NOMO-1 treated with dmso at 0.1 percent for 144 hours (cell line): ENCODE measurements around the gene MARK3.

Experiments used
- DNase-seq: peaks from one replicate; lab custom pipeline; 2025; ENCODE audit not compliant: unreplicated experiment; lab: John Stamatoyannopoulos, UW

Gene MARK3

DNA sequence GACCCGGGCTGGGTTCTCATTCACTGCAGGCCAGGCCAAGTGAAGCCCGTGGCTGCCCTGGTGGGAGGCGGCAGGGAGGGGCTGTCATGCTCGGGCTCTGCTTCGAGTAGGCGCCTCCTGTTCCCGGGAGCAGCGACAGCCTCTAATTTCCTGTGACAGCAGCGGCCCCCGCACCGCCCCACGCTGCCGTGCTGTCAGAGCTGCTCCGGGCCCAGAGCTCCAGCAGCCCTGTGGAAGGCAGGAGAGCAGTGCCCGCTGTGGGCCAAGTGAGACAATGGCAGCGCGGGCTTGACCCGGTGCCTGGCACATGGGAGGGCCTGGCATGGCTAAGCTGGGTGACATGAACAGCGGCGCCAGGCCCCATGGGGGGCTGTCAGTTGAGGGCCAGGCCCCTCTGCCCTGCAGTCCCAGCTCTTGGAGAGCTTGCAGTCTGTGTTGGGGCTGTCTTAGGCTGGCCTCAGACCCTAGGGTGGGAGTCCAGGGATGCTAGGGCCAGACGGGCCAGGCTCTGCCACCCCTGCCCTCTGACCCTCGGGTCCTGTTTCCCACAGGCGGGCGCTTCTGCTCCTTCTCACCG lies 148.9 kb downstream of the MARK3 start:
- DNase-seq, result no peak

- DNase-seq, result no peak
Observed at GRCh38 chr14:103534576-103535061, 149.4 kb downstream of the MARK3 start.

- no peak for DNase-seq
Observed at GRCh38 chr14:103535081-103535890, 150.1 kb downstream of the MARK3 start.

DNA sequence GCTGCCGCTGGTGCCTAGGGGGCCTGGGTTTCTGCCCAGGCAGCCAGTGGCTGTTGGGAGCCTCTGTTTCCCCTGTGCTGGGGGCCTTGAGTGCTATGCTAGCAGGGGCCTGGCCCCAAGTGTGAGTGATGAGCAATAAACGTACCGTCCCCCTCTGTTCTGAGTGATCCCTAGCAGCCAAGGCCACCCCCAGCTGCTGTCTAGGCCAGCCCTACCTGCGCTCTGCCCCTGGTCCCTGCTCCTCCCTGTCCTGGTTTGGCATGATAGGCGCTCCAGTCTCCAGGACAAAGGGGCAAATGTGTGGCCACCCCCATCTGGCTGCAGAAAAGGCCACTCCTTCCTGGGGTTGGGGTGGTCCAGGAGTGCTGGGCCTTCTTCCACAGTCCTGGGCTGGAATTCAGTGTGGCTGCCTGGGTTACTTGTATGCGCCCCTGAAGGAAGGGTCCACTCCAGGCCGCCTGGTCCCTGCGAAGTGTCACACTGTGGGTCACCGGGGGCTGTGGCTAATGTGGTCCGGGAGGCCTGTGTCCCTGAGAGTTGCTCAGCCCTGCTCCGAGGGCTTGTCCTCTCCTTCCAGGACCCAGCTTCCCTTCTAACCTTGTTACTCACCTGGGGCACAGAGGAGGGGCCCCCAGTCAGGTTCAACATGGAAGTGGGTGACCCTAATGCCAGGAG lies 150.8 kb downstream of the MARK3 start:
- no peak for DNase-seq

DNA sequence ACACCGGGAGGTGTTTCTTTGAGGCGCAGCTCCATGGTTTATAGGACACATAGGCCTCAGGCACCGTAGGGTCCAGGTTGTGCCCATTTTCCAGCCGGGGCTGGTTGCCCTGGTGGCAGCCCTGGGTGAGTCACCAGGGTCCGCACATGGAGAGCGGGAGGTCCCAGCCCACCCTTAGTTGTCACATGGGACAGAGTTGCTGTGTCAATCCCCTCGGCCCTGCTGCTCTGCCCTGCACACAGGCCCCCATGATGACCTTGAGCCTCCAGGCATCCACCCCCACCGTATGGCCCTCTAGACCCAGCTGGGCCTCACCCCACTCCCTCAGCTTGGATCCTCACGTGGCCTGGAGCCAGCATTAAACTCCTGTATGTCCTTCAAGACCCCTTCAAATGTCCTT lies 151.5 kb downstream of the MARK3 start:
- no peak for DNase-seq

DNA sequence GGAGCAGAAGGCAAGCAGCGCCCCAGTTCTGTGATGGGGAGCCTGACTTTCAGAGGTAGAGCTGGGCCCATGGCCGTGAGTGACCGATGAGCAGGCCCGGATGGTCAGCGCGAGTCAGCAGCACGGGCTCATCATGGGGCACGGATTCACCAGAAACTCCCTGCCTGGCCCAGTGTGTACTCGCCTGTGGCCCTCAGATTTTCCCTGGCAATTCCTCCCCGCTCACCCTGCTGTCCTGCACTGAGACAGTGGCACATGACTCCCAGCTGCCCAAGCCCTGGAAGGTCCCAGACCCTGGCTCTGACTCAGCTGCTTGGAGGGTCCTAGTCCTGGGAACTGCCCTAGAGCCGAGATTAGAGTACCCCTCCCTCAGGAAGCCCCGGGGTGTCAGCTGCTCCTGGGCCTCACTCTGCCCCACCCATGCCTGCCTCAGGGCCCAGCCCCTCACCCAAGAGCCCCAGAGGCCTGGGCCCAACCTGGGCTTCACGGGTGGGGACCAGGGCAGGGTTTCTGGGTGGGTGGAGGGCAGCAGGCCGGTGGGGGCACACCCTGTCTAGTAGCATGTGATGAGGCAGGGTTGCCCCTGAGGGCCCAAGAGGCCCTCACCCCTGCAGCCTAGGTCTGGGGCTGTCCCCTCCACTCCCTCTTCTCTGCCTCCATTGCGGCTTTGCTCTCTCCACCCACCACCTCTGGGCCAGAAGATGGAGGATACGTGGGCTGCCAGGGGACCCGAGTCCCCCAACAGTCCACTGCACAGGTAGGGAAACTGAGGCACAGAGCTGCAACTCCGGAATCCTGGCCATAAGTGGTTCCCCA lies 152.2 kb downstream of the MARK3 start:
- DNase-seq, result no peak

- DNase-seq, result no peak
Observed at GRCh38 chr14:103538291-103539055, 153.3 kb downstream of the MARK3 start.

DNA sequence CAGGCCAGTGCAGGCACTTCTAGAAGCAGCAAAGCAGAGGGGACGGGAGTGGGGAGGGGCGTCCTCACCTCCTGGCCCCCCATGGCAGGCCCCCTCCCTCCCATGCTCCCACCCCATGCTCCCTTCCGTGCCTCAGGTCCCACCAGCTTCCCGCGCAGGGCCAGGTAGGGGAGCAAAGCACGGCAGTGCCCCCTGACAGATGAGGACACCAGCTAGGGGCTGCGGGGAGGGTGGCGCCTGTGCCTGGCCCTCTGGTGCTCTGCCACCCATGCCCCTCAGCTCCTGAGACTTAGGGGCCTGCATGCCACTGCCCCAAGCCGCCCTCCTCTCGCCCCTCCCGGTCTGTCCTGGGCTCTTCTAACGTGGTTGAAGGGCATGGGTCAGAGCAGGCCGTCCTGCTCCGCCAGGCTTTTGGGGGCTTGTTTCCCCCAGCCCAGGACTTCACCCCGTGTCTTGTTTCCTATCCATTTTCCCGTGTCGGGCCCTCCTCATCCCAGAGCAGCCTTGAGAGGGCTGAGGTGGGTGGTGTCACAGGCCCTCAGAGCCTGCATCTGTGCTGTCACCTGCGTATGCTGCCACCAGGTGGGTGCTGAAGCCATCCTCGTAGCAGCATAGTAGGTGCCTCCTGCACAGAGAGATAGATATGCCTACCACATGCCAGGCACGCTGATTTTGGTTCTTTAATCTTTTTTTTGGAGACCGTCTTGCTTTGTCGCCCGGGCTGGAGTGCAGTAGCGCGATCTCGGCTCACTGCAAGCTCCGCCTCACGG lies 154.0 kb downstream of the MARK3 start:
- DNase-seq, result no peak

DNA sequence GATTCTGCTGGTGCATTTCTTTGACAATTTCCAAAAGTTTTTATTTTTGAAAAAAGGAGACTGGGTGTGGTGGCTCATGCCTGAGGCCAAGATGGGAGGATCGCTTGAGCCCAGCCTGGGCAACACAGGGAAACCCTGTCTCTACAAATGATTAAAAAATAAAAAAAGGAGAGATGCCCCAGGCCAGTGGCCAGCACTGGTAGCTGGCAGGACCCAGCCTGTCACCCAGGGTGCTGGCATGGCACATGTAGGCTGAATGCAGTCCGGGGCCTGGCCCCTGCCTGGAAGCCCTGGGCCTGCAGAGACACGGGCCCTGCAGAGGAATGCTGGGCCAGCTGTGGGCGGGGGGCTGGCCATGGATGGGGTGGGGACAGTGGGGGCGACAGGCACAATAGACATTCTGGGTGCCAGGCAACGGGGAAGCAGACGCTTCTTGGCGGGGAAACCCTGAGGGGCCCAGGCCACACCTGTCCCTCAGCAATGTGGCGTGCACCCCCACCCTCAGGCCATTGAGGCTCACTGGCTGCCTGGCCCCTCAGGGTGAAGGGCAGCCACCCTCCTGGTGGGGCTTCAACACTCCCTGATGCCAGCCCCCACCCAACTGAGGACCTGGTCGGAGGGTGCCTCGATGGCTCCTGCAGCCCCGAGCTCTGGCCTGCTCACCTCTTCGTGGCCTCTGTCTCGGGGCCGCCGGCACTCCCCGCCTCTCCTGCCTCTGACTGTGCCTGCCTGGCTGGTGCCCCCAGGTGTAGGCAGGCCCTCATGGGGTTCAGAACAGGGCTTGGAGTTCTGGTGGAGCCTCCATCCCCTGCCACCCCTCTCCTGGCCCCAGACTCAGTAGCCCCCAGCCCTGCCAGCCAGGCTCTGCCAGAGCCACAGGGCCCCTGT lies 155.8 kb downstream of the MARK3 start:
- DNase-seq, result no peak

DNA sequence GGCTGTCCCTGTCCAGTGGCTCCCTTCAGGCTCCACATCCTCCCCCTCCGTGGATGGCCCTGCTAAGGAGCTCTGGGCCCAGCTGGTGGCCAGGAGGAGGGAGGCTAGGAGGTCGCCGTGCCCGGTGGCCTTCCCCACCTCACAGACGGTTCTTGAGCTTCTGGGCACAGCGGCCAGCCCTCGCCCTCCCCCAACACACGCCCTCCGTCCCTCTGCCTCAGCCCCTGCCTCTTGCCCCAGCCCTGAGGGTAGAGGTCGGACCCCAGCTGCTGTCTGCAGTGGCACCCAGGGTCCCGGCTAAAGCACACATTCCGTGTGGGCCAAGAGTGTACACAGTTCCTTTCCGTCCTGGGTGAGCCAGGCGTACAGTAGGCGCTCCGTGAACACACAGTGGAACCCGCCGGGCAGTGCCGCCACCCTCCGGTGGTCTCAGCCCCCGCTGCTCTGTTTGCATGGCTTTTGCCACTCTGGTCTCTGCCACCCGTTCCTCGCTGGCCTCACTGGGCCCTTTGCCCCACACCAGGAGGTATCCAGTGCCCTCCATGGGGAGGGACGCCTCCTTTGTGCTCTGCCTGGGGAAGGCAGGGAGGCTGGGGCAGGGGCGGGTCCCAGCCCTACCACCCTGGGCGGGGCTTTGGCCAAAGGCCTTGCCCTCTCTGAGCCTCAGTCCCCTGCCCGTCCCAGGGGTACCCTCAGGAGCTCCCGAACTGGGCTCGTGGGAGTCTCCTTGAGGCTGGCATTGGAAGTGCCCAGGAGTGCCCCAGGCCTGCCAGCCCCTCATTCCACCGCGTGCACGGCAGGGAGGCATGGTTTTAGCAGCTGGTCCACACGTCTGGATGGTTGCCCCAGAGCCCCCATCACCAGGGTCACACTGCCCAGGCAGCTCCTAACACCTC lies 156.7 kb downstream of the MARK3 start:
- DNase-seq, result no peak

DNA sequence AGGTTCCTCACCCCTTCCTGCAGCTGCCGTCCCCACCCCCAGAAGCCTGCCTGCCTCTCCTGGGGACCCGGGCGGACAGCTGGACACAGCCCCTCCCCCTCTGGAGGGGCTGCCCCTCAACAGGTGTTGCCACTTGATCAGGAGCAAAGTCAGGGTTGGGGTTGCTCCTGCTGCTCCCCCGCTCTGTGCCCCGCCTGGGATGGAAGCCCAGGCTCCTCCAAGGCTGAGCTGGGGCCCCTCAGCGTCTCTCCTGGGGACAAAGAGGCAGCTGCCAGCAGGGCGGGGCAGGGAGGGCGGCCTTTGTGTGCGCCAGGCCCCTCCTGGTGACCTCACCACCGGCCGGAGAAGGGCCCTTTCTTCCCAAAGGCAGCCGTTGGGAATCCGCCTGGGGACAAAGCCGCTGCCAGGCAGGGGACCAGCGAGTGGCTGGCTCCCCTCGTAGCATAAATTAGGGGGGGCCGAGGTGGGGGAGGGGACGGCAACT lies 157.4 kb downstream of the MARK3 start:
- DNase-seq, result no peak

- no peak for DNase-seq
Observed at GRCh38 chr14:103543140-103543539, 157.9 kb downstream of the MARK3 start.

GRCh38 chr14:103543721-103544387 lies 158.6 kb downstream of the MARK3 start:
- DNase-seq, result no peak

- DNase-seq, result no peak
Observed at GRCh38 chr14:103544388-103545218, 159.4 kb downstream of the MARK3 start.

- DNase-seq, result no peak
Observed at GRCh38 chr14:103545219-103545914, 160.2 kb downstream of the MARK3 start.
